MM.1S (cell line): Measurements from ENCODE around the gene DYNC1H1.

Source experiments
- CTCF ChIP-seq: fragments of 300-600 bp; sonication (generic); IDR thresholded peaks from 2 replicates; pipeline ENCODE4 v1.5.1; 2016; ENCODE audit warnings: antibody characterized with exemption, low read length, mixed read lengths
- EZH2 ChIP-seq: fragments of 300-600 bp; sonication (generic); optimal IDR thresholded peaks from 2 replicates; pipeline ENCODE3; 2017; ENCODE audit warnings: low read depth, mild to moderate bottlenecking, antibody characterized with exemption, low read length, mixed read lengths
- EZH2phosphoT487 ChIP-seq: fragments of 300-600 bp; sonication (generic); IDR thresholded peaks from 2 replicates; pipeline ENCODE4 v1.6.1; 2018; ENCODE audit warnings: antibody characterized with exemption, low read length

GRCh38 chr14:101922866-101923265 lies 41.5 kb upstream of the DYNC1H1 start:
- TF ChIP-seq CTCF (no peak), EZH2 (no peak), EZH2phosphoT487 (no peak)
